Measurements from ENCODE around the gene SCAMP5. TPM values are rescaled to one million over a fixed set of nuclear protein-coding genes. Genes with fewer than 3 reads are reported as not detected.

Gene SCAMP5
- total RNA-seq, 1 experiment from 2014 or later = 7.0 TPM

GRCh38 chr15:74992619-74993018, 2.7 kb upstream of the SCAMP5 start:
- H3K27ac ChIP-seq (ENCODE audit: low read length) = no peak overlapping the region
- TF ChIP-seq EZH2phosphoT487 (IDR thresholded peaks at IDR 0.05; ENCODE audit: borderline replicate concordance, low read length) = no peak
- no peak for TF ChIP-seq EZH2 (IDR thresholded peaks at IDR 0.05; ENCODE audit: low read length, unreplicated experiment)
- no peak for TF ChIP-seq CTCF (conservative IDR thresholded peaks at IDR 0.05; ENCODE audit: low read depth, low read length)
- H3K4me3 ChIP-seq (ENCODE audit: low read length) = no peak overlapping the region
- intact Hi-C loops (cut with micrococcal nuclease) = no loop called here
- no peak overlapping the region for H3K4me2 ChIP-seq (ENCODE audit: low read length)
- no peaks in the 10 kb centered on the region for H3K9me2 ChIP-seq (replicated peaks; ENCODE audit: low read length)
- no peaks in the 10 kb centered on the region for H3K79me2 ChIP-seq (ENCODE audit: low read length)
- DNase-seq (no peak), ATAC-seq (no peak)
- ChIA-PET CTCF (no interaction called here), POLR2A (ENCODE audit: unreplicated experiment) (no interaction called here)
- peaks cover 4% of the 10 kb centered on the region; the same call in 1 of the 2 replicates for H3K4me1 ChIP-seq (ENCODE audit: insufficient read depth, low read length)
- no peaks in the 10 kb centered on the region for H3F3A ChIP-seq (ENCODE audit: low read length, unreplicated experiment)
- no TSS peak for BruUV-seq (replicated peaks)
- no peaks in the 10 kb centered on the region for H4K20me1 ChIP-seq (ENCODE audit: low read length)
- no peak overlapping the region for H2AFZ ChIP-seq (ENCODE audit: low read length)
- no peaks in the 10 kb centered on the region for H3K36me3 ChIP-seq (ENCODE audit: low read depth, low read length)
- H3K9me3 ChIP-seq (ENCODE audit: low read length) = no peaks in the 10 kb centered on the region
- H3K9ac ChIP-seq (ENCODE audit: low read length) = no peak overlapping the region
- no peaks in the 10 kb centered on the region; the same call in 1 of the 2 replicates for H3K27me3 ChIP-seq (ENCODE audit: low read length)

GRCh38 chr15:74994236-74994635, 1.1 kb upstream of the SCAMP5 start:
- H3K27me3 ChIP-seq (ENCODE audit: low read length) = no peaks in the 10 kb centered on the region; the same call in 1 of the 2 replicates
- no peak overlapping the region for H3K27ac ChIP-seq (ENCODE audit: low read length)
- no peaks in the 10 kb centered on the region for H3K36me3 ChIP-seq (ENCODE audit: low read depth, low read length)
- no peak overlapping the region for H3K4me2 ChIP-seq (ENCODE audit: low read length)
- peaks cover 4% of the 10 kb centered on the region; the same call in 1 of the 2 replicates for H3K4me1 ChIP-seq (ENCODE audit: insufficient read depth, low read length)
- no peaks in the 10 kb centered on the region for H3K9me3 ChIP-seq (ENCODE audit: low read length)
- no peaks in the 10 kb centered on the region for H3K9me2 ChIP-seq (replicated peaks; ENCODE audit: low read length)
- CTCF ChIA-PET = no interaction called here
- H3K79me2 ChIP-seq (ENCODE audit: low read length) = no peaks in the 10 kb centered on the region
- no peak overlapping the region for H3K4me3 ChIP-seq (ENCODE audit: low read length)
- H3K9ac ChIP-seq (ENCODE audit: low read length) = no peak overlapping the region
- no peak for TF ChIP-seq EZH2 (IDR thresholded peaks at IDR 0.05; ENCODE audit: low read length, unreplicated experiment)
- no peak for TF ChIP-seq EZH2phosphoT487 (IDR thresholded peaks at IDR 0.05; ENCODE audit: borderline replicate concordance, low read length)
- TF ChIP-seq CTCF (conservative IDR thresholded peaks at IDR 0.05; ENCODE audit: low read depth, low read length) = no peak
- POLR2A ChIA-PET (ENCODE audit: unreplicated experiment) = no interaction called here
- no TSS peak for BruUV-seq (replicated peaks)
- no peak overlapping the region for H2AFZ ChIP-seq (ENCODE audit: low read length)
- DNase-seq = no peak
- no peak for ATAC-seq
- intact Hi-C loops (cut with micrococcal nuclease) = no loop called here
- H4K20me1 ChIP-seq (ENCODE audit: low read length) = no peaks in the 10 kb centered on the region
- H3F3A ChIP-seq (ENCODE audit: low read length, unreplicated experiment) = no peaks in the 10 kb centered on the region

GRCh38 chr15:74994685-74995084, 678 bp upstream of the SCAMP5 start:
- no peaks in the 10 kb centered on the region for H3K9me2 ChIP-seq (replicated peaks; ENCODE audit: low read length)
- no peaks in the 10 kb centered on the region for H3K79me2 ChIP-seq (ENCODE audit: low read length)
- intact Hi-C loops (cut with micrococcal nuclease) = no loop called here
- H3K36me3 ChIP-seq (ENCODE audit: low read depth, low read length) = no peaks in the 10 kb centered on the region
- DNase-seq (no peak), ATAC-seq (no peak)
- no peak for TF ChIP-seq EZH2 (IDR thresholded peaks at IDR 0.05; ENCODE audit: low read length, unreplicated experiment)
- TF ChIP-seq EZH2phosphoT487 (IDR thresholded peaks at IDR 0.05; ENCODE audit: borderline replicate concordance, low read length) = no peak
- no peak for TF ChIP-seq CTCF (conservative IDR thresholded peaks at IDR 0.05; ENCODE audit: low read depth, low read length)
- no peak overlapping the region for H3K4me3 ChIP-seq (ENCODE audit: low read length)
- no TSS peak for BruUV-seq (replicated peaks)
- H3K27ac ChIP-seq (ENCODE audit: low read length) = no peak overlapping the region
- H3K27me3 ChIP-seq (ENCODE audit: low read length) = no peaks in the 10 kb centered on the region; the same call in 1 of the 2 replicates
- CTCF ChIA-PET = interaction anchor here (0.6 kb wide), 1 partner anchor 19 kb away, joined by 3 read pairs; no protein-coding TSS in a partner anchor
- H3F3A ChIP-seq (ENCODE audit: low read length, unreplicated experiment) = no peaks in the 10 kb centered on the region
- H3K9ac ChIP-seq (ENCODE audit: low read length) = no peak overlapping the region
- no peaks in the 10 kb centered on the region for H3K9me3 ChIP-seq (ENCODE audit: low read length)
- H3K4me2 ChIP-seq (ENCODE audit: low read length) = peak overlapping the region; percentile 48; the same call in 1 of the 2 replicates
- peak overlapping the region; percentile 59; the same call in 1 of the 2 replicates for H2AFZ ChIP-seq (ENCODE audit: low read length)
- peaks cover 4% of the 10 kb centered on the region; the same call in 1 of the 2 replicates for H3K4me1 ChIP-seq (ENCODE audit: insufficient read depth, low read length)
- H4K20me1 ChIP-seq (ENCODE audit: low read length) = no peaks in the 10 kb centered on the region
- POLR2A ChIA-PET (ENCODE audit: unreplicated experiment) = interaction anchor here (0.5 to 0.6 kb wide), 4 partner anchors 30 to 364 kb away, joined by 3 to 4 read pairs (median 3); no protein-coding TSS in a partner anchor

All from PC-3 (cell line).